NOMO-1 treated with DMSO at 0.1 percent for 48 hours (cell line): ENCODE results near the gene BEST4.
"Not testable (repeated sequence)": the region's sequence is repeated elsewhere in the genome, so short reads cannot be mapped to it uniquely, and the experiment has no call there.

ENCODE experiments used
- DNase-seq: peaks from one replicate; lab custom pipeline; 2025; ENCODE audit not compliant: unreplicated experiment; lab: John Stamatoyannopoulos, UW

BEST4 gene

GRCh38 chr1:44803062-44803311, 15.0 kb upstream of the BEST4 start:
- no peak for DNase-seq

- DNase-seq, result no peak
These were observed 14.5 kb upstream of the BEST4 start for GRCh38 chr1:44802306-44803061.

- no peak for DNase-seq
These were observed 13.7 kb upstream of the BEST4 start for GRCh38 chr1:44801491-44802305.

GRCh38 chr1:44799770-44800584, 12.0 kb upstream of the BEST4 start, which contains the start of gene PLK3:
Gene PLK3, plus strand, starts transcription at chr1:44800377. Its CDS starts 87 bp downstream, at chr1:44800464.
- peak; percentile 97 for DNase-seq

- DNase-seq, result no peak
These were observed 10.8 kb upstream of the BEST4 start for GRCh38 chr1:44798481-44799365.

- not testable (repeated sequence) for DNase-seq
These were observed 9.9 kb upstream of the BEST4 start for GRCh38 chr1:44797886-44798285.

- no peak for DNase-seq
These were observed 4.9 kb upstream of the BEST4 start for GRCh38 chr1:44792736-44793502.

GRCh38 chr1:44790968-44791801, 3.2 kb upstream of the BEST4 start:
- DNase-seq, result no peak

- no peak for DNase-seq
These were observed 464 bp downstream of the BEST4 start for GRCh38 chr1:44787506-44787905.

- no peak for DNase-seq
These were observed 1.0 kb downstream of the BEST4 start for GRCh38 chr1:44786841-44787426.

GRCh38 chr1:44786138-44786840, 1.7 kb downstream of the BEST4 start:
- DNase-seq, result peak; percentile 61

- DNase-seq, result no peak
These were observed 2.4 kb downstream of the BEST4 start for GRCh38 chr1:44785501-44786137.

- no peak for DNase-seq
These were observed 3.0 kb downstream of the BEST4 start for GRCh38 chr1:44785029-44785380.

- no peak for DNase-seq
These were observed 3.6 kb downstream of the BEST4 start for GRCh38 chr1:44784094-44785028.

GRCh38 chr1:44783697-44784093, 4.3 kb downstream of the BEST4 start:
- no peak for DNase-seq

GRCh38 chr1:44780583-44781121, 7.3 kb downstream of the BEST4 start:
- DNase-seq, result no peak
